SJCRH30 (cell line): ENCODE results near the gene UBAC2. TPM values are rescaled to one million over a fixed set of nuclear protein-coding genes. Genes with fewer than 3 reads are reported as not detected.
"Not testable (repeated sequence)": the region's sequence is repeated elsewhere in the genome, so short reads cannot be mapped to it uniquely, and the experiment has no call there.

Source experiments
- DNase-seq, 2 experiments: peaks; one replicate each; pipeline ENCODE4 v3.0.0-alpha.2; 2015 to 2020
- H3K27ac ChIP-seq: fragments of 250-450 bp; sonication (Bioruptor Pico); 2 replicates; pipeline ENCODE4 v1.5.1; 2020; ENCODE audit warnings: mild to moderate bottlenecking, moderate library complexity
- H3K27me3 ChIP-seq: fragments of 250-450 bp; sonication (Bioruptor Pico); 2 replicates; pipeline ENCODE4 v1.5.1; 2020; ENCODE audit warnings: mild to moderate bottlenecking, moderate library complexity
- H3K36me3 ChIP-seq: fragments of 250-450 bp; sonication (Bioruptor Pico); 2 replicates; pipeline ENCODE4 v1.5.1; 2020; ENCODE audit warnings: mild to moderate bottlenecking, moderate library complexity
- H3K4me1 ChIP-seq: fragments of 250-450 bp; sonication (Bioruptor Pico); 2 replicates; pipeline ENCODE4 v1.5.1; 2020; ENCODE audit warnings: mild to moderate bottlenecking, moderate library complexity
- H3K4me3 ChIP-seq: fragments of 250-450 bp; sonication (Bioruptor Pico); 2 replicates; pipeline ENCODE4 v1.5.1; 2020; ENCODE audit warnings: mild to moderate bottlenecking, moderate library complexity
- H3K9me3 ChIP-seq: fragments of 250-450 bp; sonication (Bioruptor Pico); replicated peaks from 2 replicates; pipeline ENCODE4 v1.5.1; 2020; ENCODE audit warnings: mild to moderate bottlenecking, moderate library complexity
- total RNA-seq: library from RNA; depleted of rRNA; stranded (reverse); fragments of >200 nt; shearing (Covaris generic); gene quantifications from 2 replicates; pipeline ENCODE4 v1.2.3, GENCODE V29; 2014

Gene UBAC2
- total RNA-seq, 1 experiment from 2014 or later: 55.6 TPM

GRCh38 chr13:99197117-99197651 lies 3.5 kb upstream of the UBAC2 start:
- Histone ChIP-seq H3K27ac (no peak overlapping the region), H3K36me3 (no peaks in the 10 kb centered on the region), H3K4me3 (no peak overlapping the region), H3K27me3 (no peaks in the 10 kb centered on the region), H3K4me1 (peaks cover 7% of the 10 kb centered on the region), H3K9me3 (no peaks in the 10 kb centered on the region)
- DNase-seq: no peak

- Histone ChIP-seq H3K9me3 (no peaks in the 10 kb centered on the region), H3K4me3 (peak overlapping the region; percentile 83), H3K4me1 (no peaks in the 10 kb centered on the region; the same call in 1 of the 2 replicates), H3K36me3 (no peaks in the 10 kb centered on the region), H3K27ac (peak overlapping the region; percentile 83), H3K27me3 (no peaks in the 10 kb centered on the region)
- DNase-seq: peak in 1 of 2 experiments; percentile 31
Measured at GRCh38 chr13:99199541-99200431, 868 bp upstream of the UBAC2 start.

- no peak for DNase-seq
- no peaks in the 10 kb centered on the region for H3K27me3 ChIP-seq
- no peak overlapping the region for H3K4me3 ChIP-seq
- H3K9me3 ChIP-seq: no peaks in the 10 kb centered on the region
- no peak overlapping the region for H3K27ac ChIP-seq
- no peaks in the 10 kb centered on the region; the same call in 1 of the 2 replicates for H3K4me1 ChIP-seq
- no peaks in the 10 kb centered on the region for H3K36me3 ChIP-seq
Measured at GRCh38 chr13:99203601-99204579, 3.2 kb downstream of the UBAC2 start.

GRCh38 chr13:99205621-99206220 lies 5.1 kb downstream of the UBAC2 start:
- Histone ChIP-seq H3K27me3 (no peaks in the 10 kb centered on the region), H3K27ac (no peak overlapping the region), H3K4me3 (no peak overlapping the region), H3K9me3 (no peaks in the 10 kb centered on the region), H3K4me1 (no peaks in the 10 kb centered on the region; the same call in 1 of the 2 replicates), H3K36me3 (no peaks in the 10 kb centered on the region)
- no peak for DNase-seq

- Histone ChIP-seq H3K27ac (no peak overlapping the region), H3K4me3 (no peak overlapping the region), H3K36me3 (no peaks in the 10 kb centered on the region), H3K4me1 (no peaks in the 10 kb centered on the region; the same call in 1 of the 2 replicates), H3K9me3 (no peaks in the 10 kb centered on the region), H3K27me3 (no peaks in the 10 kb centered on the region)
- no peak for DNase-seq
Measured at GRCh38 chr13:99206226-99206625, 5.6 kb downstream of the UBAC2 start.

GRCh38 chr13:99206873-99207272 lies 6.2 kb downstream of the UBAC2 start:
- no peak for DNase-seq

GRCh38 chr13:99207511-99207910 lies 6.9 kb downstream of the UBAC2 start:
- no peaks in the 10 kb centered on the region for H3K27me3 ChIP-seq
- no peaks in the 10 kb centered on the region for H3K4me1 ChIP-seq
- H3K9me3 ChIP-seq: no peaks in the 10 kb centered on the region
- no peak overlapping the region for H3K27ac ChIP-seq
- DNase-seq: no peak
- no peak overlapping the region for H3K4me3 ChIP-seq
- H3K36me3 ChIP-seq: no peaks in the 10 kb centered on the region

More at GRCh38 chr13:99206873-99207272, 6.2 kb downstream of the UBAC2 start:
- no peak overlapping the region for H3K4me3 ChIP-seq
- H3K27me3 ChIP-seq: no peaks in the 10 kb centered on the region
- H3K9me3 ChIP-seq: no peaks in the 10 kb centered on the region
- H3K27ac ChIP-seq: no peak overlapping the region
- no peaks in the 10 kb centered on the region for H3K36me3 ChIP-seq
- H3K4me1 ChIP-seq: no peaks in the 10 kb centered on the region

GRCh38 chr13:99208185-99208584 lies 7.5 kb downstream of the UBAC2 start:
- Histone ChIP-seq H3K4me1 (no peaks in the 10 kb centered on the region), H3K4me3 (no peak overlapping the region), H3K27ac (no peak overlapping the region), H3K27me3 (no peaks in the 10 kb centered on the region), H3K9me3 (no peaks in the 10 kb centered on the region), H3K36me3 (no peaks in the 10 kb centered on the region)
- DNase-seq: no peak

GRCh38 chr13:99208845-99209527 lies 8.3 kb downstream of the UBAC2 start:
- no peak overlapping the region for H3K4me3 ChIP-seq
- no peaks in the 10 kb centered on the region for H3K27me3 ChIP-seq
- no peaks in the 10 kb centered on the region for H3K9me3 ChIP-seq
- H3K36me3 ChIP-seq: no peaks in the 10 kb centered on the region
- no peak overlapping the region for H3K27ac ChIP-seq
- H3K4me1 ChIP-seq: no peaks in the 10 kb centered on the region
- DNase-seq: no peak

GRCh38 chr13:99210627-99211026 lies 10.0 kb downstream of the UBAC2 start:
- not testable (repeated sequence) for H3K36me3 ChIP-seq, H3K27ac ChIP-seq, H3K4me1 ChIP-seq, H3K9me3 ChIP-seq, H3K27me3 ChIP-seq, DNase-seq, H3K4me3 ChIP-seq

- no peak overlapping the region for H3K4me3 ChIP-seq
Measured at GRCh38 chr13:99211421-99212035, 10.9 kb downstream of the UBAC2 start.

GRCh38 chr13:99214232-99214631 lies 13.6 kb downstream of the UBAC2 start:
- Histone ChIP-seq H3K4me3 (no peak overlapping the region), H3K9me3 (no peaks in the 10 kb centered on the region), H3K36me3 (no peaks in the 10 kb centered on the region), H3K4me1 (no peaks in the 10 kb centered on the region), H3K27me3 (no peaks in the 10 kb centered on the region), H3K27ac (no peak overlapping the region)
- no peak for DNase-seq

More at GRCh38 chr13:99211421-99212035, 10.9 kb downstream of the UBAC2 start:
- no peaks in the 10 kb centered on the region for H3K36me3 ChIP-seq
- H3K9me3 ChIP-seq: no peaks in the 10 kb centered on the region
- no peak for DNase-seq
- no peaks in the 10 kb centered on the region for H3K4me1 ChIP-seq
- no peaks in the 10 kb centered on the region for H3K27me3 ChIP-seq
- H3K27ac ChIP-seq: no peak overlapping the region

GRCh38 chr13:99214731-99215130 lies 14.1 kb downstream of the UBAC2 start:
- Histone ChIP-seq H3K36me3 (no peaks in the 10 kb centered on the region), H3K27ac (no peak overlapping the region), H3K27me3 (no peaks in the 10 kb centered on the region), H3K4me3 (no peak overlapping the region), H3K9me3 (no peaks in the 10 kb centered on the region), H3K4me1 (no peaks in the 10 kb centered on the region)
- no peak for DNase-seq
